Uterus (tissue), 4 donors: ENCODE data around the gene JAK2. TPM values are rescaled to one million over a fixed set of nuclear protein-coding genes. Genes with fewer than 3 reads are reported as not detected.
A peak's percentile ranks its signal among the peaks of the same experiment; 100 is the strongest.

Source experiments
- DNase-seq, 2 donors: peaks; one replicate each; pipeline ENCODE4 v3.0.0-alpha.2; 2019 to 2020
- H3K27ac ChIP-seq, 2 donors: fragments of 200-600 bp; sonication (generic); 1 replicate in 1 of 2; 2 replicates in 1 of 2; pipeline ENCODE4 v1.5.1; 2016 to 2018
- H3K27me3 ChIP-seq, 2 donors: fragments of 200-600 bp; sonication (generic); one replicate each; pipeline ENCODE4 v1.5.1; 2018 to 2019; ENCODE audit warnings: control low read depth in 1 of 2
- H3K36me3 ChIP-seq, 2 donors: fragments of 200-600 bp; sonication (generic); one replicate each; pipeline ENCODE4 v1.5.1; 2019; ENCODE audit warnings: control low read depth in 1 of 2
- H3K4me1 ChIP-seq, 2 donors: fragments of 200-600 bp; sonication (generic); one replicate each; pipeline ENCODE4 v1.5.1; 2018 to 2019; ENCODE audit warnings: control low read depth in 1 of 2
- H3K4me3 ChIP-seq, 2 donors: fragments of 200-600 bp; sonication (generic); 1 replicate in 1 of 2; 2 replicates in 1 of 2; pipeline ENCODE4 v1.5.1; 2018 to 2019; ENCODE audit warnings: mild to moderate bottlenecking in 1 of 2
- H3K9me3 ChIP-seq, 2 donors: fragments of 200-600 bp; sonication (generic); one replicate each; pipeline ENCODE4 v1.5.1; 2019; ENCODE audit warnings: control low read depth in 1 of 2
- CTCF ChIP-seq, 4 experiments: fragments of 200-600 bp in 2 of 4; fragments of 450-650 bp in 2 of 4; sonication (generic) in 2 of 4; IDR thresholded peaks; one replicate each; pipeline ENCODE4 v1.5.1; 2016 to 2019; ENCODE audit warnings: antibody characterized with exemption in 4 of 4, mild to moderate bottlenecking in 2 of 4, moderate library complexity in 1 of 4
- POLR2A ChIP-seq, 2 donors: fragments of 450-650 bp; IDR thresholded peaks; one replicate each; pipeline ENCODE4 v1.6.1; 2016; ENCODE audit warnings: antibody characterized with exemption in 2 of 2, mild to moderate bottlenecking in 1 of 2, moderate library complexity in 1 of 2
- intact Hi-C: fragments of 100-400 bp; cut with DNase I; formaldehyde crosslinking; loops from one replicate; pipeline ENCODE4 v1.15.1; 2023; ENCODE audit warnings: low total_unique reads
- total RNA-seq, 4 donors: library from RNA; depleted of rRNA in 3 of 4; stranded (reverse); fragments of >200 nt in 3 of 4; gene quantifications; one replicate each; pipeline versions ENCODE4 v1.1.0 to v1.2.4, GENCODE V29; 2014 to 2023
- donor health status: DM: yes; HTN: yes; CAD: no.

Gene JAK2
- total RNA-seq, 4 donors from 2014 or later, result 12.8 to 47.1 (median 26.5) TPM

GRCh38 chr9:4985386-4986266, 554 bp downstream of the JAK2 start:
- DNase-seq, result peak; percentile 34 to 49
- intact Hi-C loops, result no loop called here
- Histone ChIP-seq H3K9me3 (no peaks in the 10 kb centered on the region), H3K27ac (peak overlapping the region; percentile 99), H3K36me3 (no peaks in the 10 kb centered on the region), H3K4me3 (peak overlapping the region; percentile 61 to 80), H3K27me3 (no peaks in the 10 kb centered on the region), H3K4me1 (peaks cover 0 to 17% of the 10 kb centered on the region in 2 donors)
- TF ChIP-seq CTCF (IDR thresholded peaks at IDR 0.05), result peak in 1 of 4 experiments; percentile 3
- TF ChIP-seq POLR2A (IDR thresholded peaks at IDR 0.05), result peak in 1 of 2 donors; percentile 39

GRCh38 chr9:4986296-4986695, 1.2 kb downstream of the JAK2 start:
- Histone ChIP-seq H3K27me3 (no peaks in the 10 kb centered on the region), H3K27ac (peak overlapping the region; percentile 99), H3K4me3 (peak overlapping the region; percentile 61 to 80), H3K36me3 (no peaks in the 10 kb centered on the region), H3K4me1 (peaks cover 0 to 20% of the 10 kb centered on the region in 2 donors), H3K9me3 (no peaks in the 10 kb centered on the region)
- intact Hi-C loops, result no loop called here
- TF ChIP-seq CTCF (IDR thresholded peaks at IDR 0.05) (no peak), POLR2A (IDR thresholded peaks at IDR 0.05) (no peak)
- DNase-seq, result no peak

GRCh38 chr9:4986783-4987182, 1.7 kb downstream of the JAK2 start:
- no peaks in the 10 kb centered on the region for H3K36me3 ChIP-seq
- TF ChIP-seq POLR2A (IDR thresholded peaks at IDR 0.05) (no peak), CTCF (IDR thresholded peaks at IDR 0.05) (no peak)
- peak overlapping the region; percentile 61 to 80 for H3K4me3 ChIP-seq
- DNase-seq, result no peak
- H3K4me1 ChIP-seq, result peaks cover 0 to 20% of the 10 kb centered on the region in 2 donors
- H3K27me3 ChIP-seq, result no peaks in the 10 kb centered on the region
- intact Hi-C loops, result no loop called here
- peak overlapping the region in 1 of 2 donors; percentile 99 for H3K27ac ChIP-seq
- H3K9me3 ChIP-seq, result no peaks in the 10 kb centered on the region

- Histone ChIP-seq H3K4me1 (peaks cover 0 to 20% of the 10 kb centered on the region in 2 donors), H3K27me3 (no peaks in the 10 kb centered on the region), H3K27ac (peak overlapping the region in 1 of 2 donors; percentile 16), H3K4me3 (no peak overlapping the region), H3K9me3 (no peaks in the 10 kb centered on the region), H3K36me3 (no peaks in the 10 kb centered on the region)
- intact Hi-C loops, result no loop called here
- peak; percentile 70 to 73 (median 72) for TF ChIP-seq CTCF (IDR thresholded peaks at IDR 0.05)
- no peak for TF ChIP-seq POLR2A (IDR thresholded peaks at IDR 0.05)
- DNase-seq, result peak; percentile 28 to 55
Observed at GRCh38 chr9:4987961-4988421, 2.9 kb downstream of the JAK2 start.

GRCh38 chr9:4992872-4993271, 7.8 kb downstream of the JAK2 start:
- H3K36me3 ChIP-seq, result no peaks in the 10 kb centered on the region
- peaks cover 0 to 12% of the 10 kb centered on the region in 2 donors for H3K4me1 ChIP-seq
- TF ChIP-seq CTCF (IDR thresholded peaks at IDR 0.05), result no peak
- no peak for TF ChIP-seq POLR2A (IDR thresholded peaks at IDR 0.05)
- no peak overlapping the region for H3K27ac ChIP-seq
- H3K27me3 ChIP-seq, result no peaks in the 10 kb centered on the region
- intact Hi-C loops, result no loop called here
- H3K9me3 ChIP-seq, result no peaks in the 10 kb centered on the region
- no peak for DNase-seq
- no peak overlapping the region for H3K4me3 ChIP-seq
